SK-N-SH treated with all-trans-retinoic acid at 6 μM for 48 hours (cell line): ENCODE results near the gene ASB6.

ENCODE experiments used
- BACH2 ChIP-seq: fragments of 250-450 bp; sonication (Bioruptor Pico); IDR thresholded peaks from 2 replicates; pipeline ENCODE4 v1.9.0; 2021; ENCODE audit warnings: mild to moderate bottlenecking, borderline replicate concordance
- CREB5 ChIP-seq: fragments of 250-450 bp; sonication (Bioruptor Pico); IDR thresholded peaks from 2 replicates; pipeline ENCODE4 v1.5.1; 2020; ENCODE audit warnings: low read depth, mild to moderate bottlenecking, moderate library complexity
- ISL1 ChIP-seq: fragments of 250-450 bp; sonication (Bioruptor Pico); IDR thresholded peaks from 2 replicates; pipeline ENCODE4 v2.1.2; 2022; ENCODE audit warnings: mild to moderate bottlenecking, moderate library complexity
- PATZ1 ChIP-seq: fragments of 250-450 bp; sonication (Bioruptor Pico); IDR thresholded peaks from 2 replicates; pipeline ENCODE4 v1.8.0; 2020; ENCODE audit warnings: mild to moderate bottlenecking, moderate library complexity, borderline replicate concordance
- POU6F1 ChIP-seq: fragments of 250-450 bp; sonication (Bioruptor Pico); IDR thresholded peaks from 2 replicates; pipeline ENCODE4 v1.8.0; 2021; ENCODE audit warnings: low read depth, mild to moderate bottlenecking, moderate library complexity, borderline replicate concordance
- PPARA ChIP-seq: fragments of 250-450 bp; sonication (Bioruptor Pico); IDR thresholded peaks from 2 replicates; pipeline ENCODE4 v1.5.0; 2020; ENCODE audit warnings: mild to moderate bottlenecking, borderline replicate concordance
- TOX ChIP-seq: fragments of 250-450 bp; sonication (Bioruptor Pico); IDR thresholded peaks from 2 replicates; pipeline ENCODE4 v1.8.0; 2021; ENCODE audit warnings: mild to moderate bottlenecking, moderate library complexity, borderline replicate concordance
- TSHZ2 ChIP-seq: fragments of 250-450 bp; sonication (Bioruptor Pico); IDR thresholded peaks from 2 replicates; pipeline ENCODE4 v1.5.0; 2020; ENCODE audit warnings: mild to moderate bottlenecking, moderate library complexity
- ZFP30 ChIP-seq: fragments of 450-650 bp; formaldehyde crosslinking; IDR thresholded peaks from 2 replicates; pipeline ENCODE4 v1.5.0; 2022; ENCODE audit warnings: mild to moderate bottlenecking, moderate library complexity
- ZNF70 ChIP-seq: fragments of 450-650 bp; formaldehyde crosslinking; IDR thresholded peaks from 2 replicates; pipeline ENCODE4 v1.5.0; 2020; ENCODE audit warnings: mild to moderate bottlenecking, moderate library complexity

GRCh38 chr9:129667378-129667777 lies 25.4 kb upstream of the ASB6 start:
- no peak for TF ChIP-seq PATZ1
- no peak for TF ChIP-seq CREB5 (CRISPR knock-in tag)
- TF ChIP-seq TOX (CRISPR knock-in tag), result no peak
- no peak for TF ChIP-seq PPARA (CRISPR knock-in tag)
- TF ChIP-seq BACH2, result no peak
- TF ChIP-seq TSHZ2, result no peak
- no peak for TF ChIP-seq ISL1 (CRISPR knock-in tag)
- no peak for TF ChIP-seq POU6F1 (CRISPR knock-in tag)
- no peak for TF ChIP-seq ZFP30
- no peak for TF ChIP-seq ZNF70 (CRISPR knock-in tag)
